Measurements from ENCODE around the gene PLEKHA4. TPM values are rescaled to one million over a fixed set of nuclear protein-coding genes. Genes with fewer than 3 reads are reported as not detected.
A peak's percentile ranks its signal among the peaks of the same experiment; 100 is the strongest.
"Not testable (repeated sequence)": the region's sequence is repeated elsewhere in the genome, so short reads cannot be mapped to it uniquely, and the experiment has no call there.

Gene PLEKHA4
- polyA plus RNA-seq, 1 donor = 14.5 TPM

DNA sequence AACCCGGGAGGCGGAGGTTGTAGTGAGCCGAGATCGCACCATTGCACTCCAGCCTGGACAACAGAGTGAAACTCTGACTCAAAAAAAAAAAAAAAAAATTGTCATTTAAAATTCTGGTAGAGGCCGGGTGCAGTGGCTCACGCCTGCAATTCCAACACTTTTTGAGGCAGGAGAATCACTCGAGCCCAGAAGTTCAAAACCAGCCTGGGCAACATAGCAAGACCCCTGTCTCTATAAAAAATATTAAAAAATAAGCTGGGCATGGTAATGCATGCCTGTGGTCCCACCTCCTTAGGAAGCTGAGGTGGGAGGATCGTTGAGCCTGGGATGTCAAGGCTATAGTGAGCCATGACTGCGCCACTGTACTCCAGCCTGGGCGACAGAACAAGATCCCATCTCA lies 37.9 kb upstream of the PLEKHA4 start:
- Histone ChIP-seq H3K27me3 (ENCODE audit: control insufficient read depth, insufficient read depth, low read length) (no peaks in the 10 kb centered on the region), H3K27ac (ENCODE audit: low read length) (peak overlapping the region; percentile 89), H3K9me3 (ENCODE audit: control insufficient read depth, low read depth, low read length) (peaks cover 5% of the 10 kb centered on the region), H3K36me3 (ENCODE audit: control insufficient read depth, insufficient read depth, low read length) (peaks cover 65% of the 10 kb centered on the region), H3K4me3 (ENCODE audit: low read length) (no peak overlapping the region), H3K4me1 (ENCODE audit: control insufficient read depth, insufficient read depth, low read length) (peaks cover 15% of the 10 kb centered on the region)
- no peak for DNase-seq
- WGBS (ENCODE audit: insufficient coverage, low lambda C conversion rate) = 100% methylated on average over 4 of the region's 10 CpGs

DNA sequence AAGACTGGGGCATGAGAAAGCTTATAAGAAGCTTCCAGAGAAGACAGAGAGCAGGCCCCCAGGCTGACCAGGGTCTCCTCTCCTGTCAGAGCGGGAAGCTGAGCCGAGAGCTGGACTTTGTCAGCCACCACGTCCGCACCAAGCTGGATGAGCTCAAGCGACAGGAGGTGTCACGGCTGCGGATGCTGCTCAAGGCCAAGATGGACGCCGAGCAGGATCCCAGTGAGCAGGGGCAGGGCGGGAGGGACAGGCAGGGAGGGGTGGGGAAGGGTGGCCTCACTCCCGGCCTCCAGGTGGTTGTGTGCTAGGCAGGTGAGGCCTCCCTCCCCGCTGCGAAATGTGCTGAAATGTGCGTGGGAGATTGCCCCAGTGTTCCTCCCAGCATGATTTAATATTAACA lies 37.2 kb upstream of the PLEKHA4 start:
- WGBS (ENCODE audit: insufficient coverage, low lambda C conversion rate) = 92% methylated on average over 2 of the region's 14 CpGs
- H3K36me3 ChIP-seq (ENCODE audit: control insufficient read depth, insufficient read depth, low read length) = peaks cover 59% of the 10 kb centered on the region
- no peak overlapping the region for H3K4me3 ChIP-seq (ENCODE audit: low read length)
- peaks cover 5% of the 10 kb centered on the region for H3K9me3 ChIP-seq (ENCODE audit: control insufficient read depth, low read depth, low read length)
- H3K27ac ChIP-seq (ENCODE audit: low read length) = no peak overlapping the region
- no peak for DNase-seq
- peaks cover 15% of the 10 kb centered on the region for H3K4me1 ChIP-seq (ENCODE audit: control insufficient read depth, insufficient read depth, low read length)
- H3K27me3 ChIP-seq (ENCODE audit: control insufficient read depth, insufficient read depth, low read length) = no peaks in the 10 kb centered on the region

DNA sequence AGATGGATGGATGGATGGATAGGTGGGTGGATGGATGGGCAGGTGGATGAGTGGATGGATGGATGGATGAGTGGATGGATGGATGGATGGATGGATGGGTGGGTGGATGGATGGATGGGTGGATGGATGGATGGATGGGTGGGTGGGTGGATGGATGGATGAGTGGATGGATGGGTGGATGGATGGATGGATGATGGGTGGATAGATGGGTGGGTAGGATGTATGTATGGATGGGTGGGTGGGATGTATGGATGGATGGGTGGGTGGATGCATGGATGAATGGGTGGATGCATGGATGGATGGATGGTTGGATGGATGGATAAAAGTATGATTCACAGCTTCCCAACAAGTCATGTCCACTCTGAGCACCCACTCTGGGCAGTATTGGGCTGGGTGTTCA lies 35.4 kb upstream of the PLEKHA4 start:
- H3K4me3 ChIP-seq (ENCODE audit: low read length); DNase-seq; H3K27ac ChIP-seq (ENCODE audit: low read length); H3K9me3 ChIP-seq (ENCODE audit: control insufficient read depth, low read depth, low read length); H3K27me3 ChIP-seq (ENCODE audit: control insufficient read depth, insufficient read depth, low read length): not testable (repeated sequence)
- peaks cover 42% of the 10 kb centered on the region for H3K36me3 ChIP-seq (ENCODE audit: control insufficient read depth, insufficient read depth, low read length)
- H3K4me1 ChIP-seq (ENCODE audit: control insufficient read depth, insufficient read depth, low read length) = peaks cover 22% of the 10 kb centered on the region

DNA sequence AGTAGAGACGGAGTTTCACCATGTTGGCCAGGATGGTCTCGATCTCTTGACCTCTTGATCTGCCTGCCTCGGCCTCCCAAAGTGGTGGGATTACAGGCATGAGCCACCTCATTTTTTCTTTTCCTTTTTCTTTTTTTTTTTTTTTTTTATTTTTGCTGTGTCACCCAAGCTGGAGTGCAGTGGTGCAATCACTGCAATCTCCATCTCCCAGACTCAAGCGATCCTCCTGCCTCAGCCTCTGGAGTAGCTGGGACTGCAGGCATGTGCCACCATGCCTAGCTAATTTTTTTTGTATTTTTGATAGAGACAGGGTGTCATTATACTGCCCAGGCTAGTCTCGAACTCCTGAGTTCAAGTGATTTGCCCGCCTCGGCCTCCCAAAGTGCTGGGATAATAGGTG lies 33.9 kb upstream of the PLEKHA4 start:
- H3K36me3 ChIP-seq (ENCODE audit: control insufficient read depth, insufficient read depth, low read length) = peaks cover 34% of the 10 kb centered on the region
- not testable (repeated sequence) for H3K9me3 ChIP-seq (ENCODE audit: control insufficient read depth, low read depth, low read length); H3K27me3 ChIP-seq (ENCODE audit: control insufficient read depth, insufficient read depth, low read length); H3K4me3 ChIP-seq (ENCODE audit: low read length); DNase-seq; H3K27ac ChIP-seq (ENCODE audit: low read length); H3K4me1 ChIP-seq (ENCODE audit: control insufficient read depth, insufficient read depth, low read length)
- WGBS (ENCODE audit: insufficient coverage, low lambda C conversion rate) = no CpG with 5 or more reads among the region's 7 CpGs

DNA sequence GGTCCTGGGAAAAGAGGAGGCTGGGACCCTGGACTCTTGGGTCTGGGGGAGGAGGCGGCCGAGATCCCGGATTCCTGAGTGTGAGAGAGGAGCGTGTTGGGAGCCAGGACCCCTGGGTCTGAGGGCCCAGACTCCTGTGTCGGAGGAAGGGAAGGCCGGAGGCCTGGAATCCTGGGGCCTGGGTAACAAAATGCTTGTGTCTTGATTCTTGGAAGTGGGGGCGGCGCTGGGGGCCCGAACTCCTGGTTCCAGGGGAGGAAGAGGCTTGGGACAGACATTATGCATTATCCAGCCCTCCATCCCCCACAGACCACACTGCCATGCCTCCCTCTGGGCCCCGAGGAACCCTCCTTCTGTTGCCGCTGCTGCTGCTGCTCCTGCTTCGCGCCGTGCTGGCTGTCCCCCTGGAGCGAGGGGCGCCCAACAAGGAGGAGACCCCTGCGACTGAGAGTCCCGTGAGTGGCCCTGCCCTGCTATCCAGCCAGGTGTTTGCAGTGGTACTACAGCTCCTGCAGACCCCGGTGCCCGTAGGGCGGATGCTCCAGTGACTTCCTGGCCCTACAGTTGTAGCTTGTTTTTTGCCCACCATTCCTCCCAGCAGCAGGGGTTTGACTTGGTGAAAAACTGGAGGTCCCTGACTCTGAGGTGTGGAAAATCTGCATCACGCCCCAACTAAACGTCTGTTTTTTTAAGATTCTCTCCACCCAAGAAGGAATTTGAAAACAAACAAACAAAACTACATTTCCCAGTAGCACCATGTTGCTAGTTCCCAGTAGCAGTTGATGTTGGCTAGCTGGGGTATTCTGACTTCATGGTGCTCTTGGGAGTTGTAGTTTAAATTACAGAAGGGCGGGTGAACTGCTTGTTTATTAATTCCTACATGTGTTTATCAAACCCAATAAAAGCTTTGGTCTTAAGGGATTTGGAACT lies 32.3 kb upstream of the PLEKHA4 start:
- Histone ChIP-seq H3K4me1 (ENCODE audit: control insufficient read depth, insufficient read depth, low read length) (peaks cover 7% of the 10 kb centered on the region), H3K27ac (ENCODE audit: low read length) (peak overlapping the region; percentile 85), H3K27me3 (ENCODE audit: control insufficient read depth, insufficient read depth, low read length) (no peaks in the 10 kb centered on the region), H3K36me3 (ENCODE audit: control insufficient read depth, insufficient read depth, low read length) (peaks cover 23% of the 10 kb centered on the region), H3K4me3 (ENCODE audit: low read length) (peak overlapping the region; percentile 73), H3K9me3 (ENCODE audit: control insufficient read depth, low read depth, low read length) (no peaks in the 10 kb centered on the region)
- DNase-seq = peak in 1 of 2 donors; percentile 51
- WGBS (ENCODE audit: insufficient coverage, low lambda C conversion rate) = no CpG with 5 or more reads among the region's 24 CpGs

DNA sequence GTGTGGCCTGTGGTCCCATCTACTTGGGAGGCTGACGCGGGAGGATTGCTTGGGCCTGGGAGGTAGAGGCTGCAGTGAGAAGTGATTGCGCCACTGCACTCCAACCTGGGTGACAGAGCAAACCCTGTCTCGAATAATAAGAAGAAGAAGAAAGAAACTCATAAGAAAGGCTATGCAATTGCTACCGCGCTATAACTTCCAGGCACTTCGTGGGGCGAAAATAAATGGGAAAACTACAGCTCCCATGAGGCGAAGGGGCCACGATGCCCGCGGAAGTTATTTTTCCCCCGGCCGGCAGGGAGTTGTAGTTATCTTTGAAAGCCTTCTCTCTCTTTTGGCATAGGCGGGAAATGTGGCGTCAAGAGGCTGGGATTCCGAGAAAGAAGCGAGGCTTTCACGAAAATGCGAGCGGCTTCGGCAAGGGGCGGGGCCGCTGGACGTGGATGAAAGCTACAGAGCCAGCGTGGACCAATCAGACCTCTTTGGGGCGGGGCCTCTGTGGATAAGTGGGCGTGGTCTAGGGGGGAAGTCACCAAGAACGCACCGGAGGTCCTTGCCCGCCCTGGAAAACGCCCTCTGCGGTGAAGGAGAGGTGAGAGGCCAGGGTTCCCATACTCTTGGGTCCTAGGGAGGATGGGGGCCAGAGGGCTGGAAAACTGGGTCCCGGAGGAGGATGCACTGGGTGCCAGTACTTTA lies 31.5 kb upstream of the PLEKHA4 start, which contains the start of gene NUCB1:
Gene NUCB1 (plus strand): TSS at position 532 of the 696 bp plus-strand sequence. CDS start 485 bp downstream, outside the sequence.
- H3K4me1 ChIP-seq (ENCODE audit: control insufficient read depth, insufficient read depth, low read length) = peaks cover 7% of the 10 kb centered on the region
- peaks cover 16% of the 10 kb centered on the region for H3K36me3 ChIP-seq (ENCODE audit: control insufficient read depth, insufficient read depth, low read length)
- DNase-seq = peak; percentile 99
- WGBS (ENCODE audit: insufficient coverage, low lambda C conversion rate) = 0% methylated on average over 3 of the region's 34 CpGs
- peak within 1 kb of the TSS; percentile 85 for H3K27ac ChIP-seq (ENCODE audit: low read length)
- peaks cover 2% of the 10 kb centered on the region for H3K27me3 ChIP-seq (ENCODE audit: control insufficient read depth, insufficient read depth, low read length)
- peak within 1 kb of the TSS; percentile 73 for H3K4me3 ChIP-seq (ENCODE audit: low read length)
- H3K9me3 ChIP-seq (ENCODE audit: control insufficient read depth, low read depth, low read length) = no peaks in the 10 kb centered on the region

DNA sequence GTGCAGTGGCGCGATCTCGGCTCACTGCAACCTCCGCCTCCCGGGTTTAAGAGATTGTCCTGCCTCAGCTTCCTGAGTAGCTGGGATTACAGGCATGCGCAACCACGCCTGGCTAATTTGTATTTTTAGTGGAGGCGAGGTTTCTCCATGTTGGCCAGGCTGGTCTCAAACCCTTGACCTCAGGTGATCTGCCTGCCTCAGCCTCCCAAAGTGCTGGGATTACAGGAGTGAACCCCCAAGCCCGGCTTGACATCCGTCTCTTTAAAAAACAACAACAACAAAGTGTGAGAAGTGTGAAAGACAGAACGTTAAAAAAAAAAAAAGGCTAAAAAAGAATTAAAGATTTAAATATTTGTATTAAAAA lies 31.0 kb upstream of the PLEKHA4 start:
- 40% methylated on average over 2 of the region's 11 CpGs for WGBS (ENCODE audit: insufficient coverage, low lambda C conversion rate)
- H3K27me3 ChIP-seq (ENCODE audit: control insufficient read depth, insufficient read depth, low read length); H3K4me1 ChIP-seq (ENCODE audit: control insufficient read depth, insufficient read depth, low read length); H3K9me3 ChIP-seq (ENCODE audit: control insufficient read depth, low read depth, low read length); DNase-seq: not testable (repeated sequence)
- peak overlapping the region; percentile 73 for H3K4me3 ChIP-seq (ENCODE audit: low read length)
- peaks cover 10% of the 10 kb centered on the region for H3K36me3 ChIP-seq (ENCODE audit: control insufficient read depth, insufficient read depth, low read length)
- H3K27ac ChIP-seq (ENCODE audit: low read length) = peak overlapping the region; percentile 85

DNA sequence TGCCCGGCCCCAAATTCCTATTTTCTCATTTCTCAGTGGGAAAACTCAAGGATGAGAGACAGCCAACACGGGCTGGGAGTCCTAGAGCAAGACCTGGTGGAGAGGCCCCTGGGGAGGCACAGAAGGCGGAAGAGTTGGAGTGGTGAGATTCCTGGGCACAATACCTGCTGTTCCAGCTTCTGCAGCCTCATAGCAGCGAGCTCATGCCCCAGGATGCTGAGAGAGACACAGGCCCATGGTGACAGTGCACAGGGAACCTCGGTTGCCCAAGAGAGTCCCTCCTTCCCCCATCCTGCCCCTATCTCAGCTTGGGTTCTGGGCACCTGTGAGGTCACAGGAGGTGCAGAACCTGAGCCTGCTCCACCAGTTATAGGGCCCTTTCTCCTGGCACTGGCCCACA lies 28.8 kb upstream of the PLEKHA4 start:
- no peaks in the 10 kb centered on the region for H3K9me3 ChIP-seq (ENCODE audit: control insufficient read depth, low read depth, low read length)
- peaks cover 2% of the 10 kb centered on the region for H3K27me3 ChIP-seq (ENCODE audit: control insufficient read depth, insufficient read depth, low read length)
- peaks cover 8% of the 10 kb centered on the region for H3K4me1 ChIP-seq (ENCODE audit: control insufficient read depth, insufficient read depth, low read length)
- H3K4me3 ChIP-seq (ENCODE audit: low read length) = no peak overlapping the region
- H3K36me3 ChIP-seq (ENCODE audit: control insufficient read depth, insufficient read depth, low read length) = peaks cover 3% of the 10 kb centered on the region
- DNase-seq = no peak
- no peak overlapping the region for H3K27ac ChIP-seq (ENCODE audit: low read length)
- no CpG with 5 or more reads among the region's 5 CpGs for WGBS (ENCODE audit: insufficient coverage, low lambda C conversion rate)

DNA sequence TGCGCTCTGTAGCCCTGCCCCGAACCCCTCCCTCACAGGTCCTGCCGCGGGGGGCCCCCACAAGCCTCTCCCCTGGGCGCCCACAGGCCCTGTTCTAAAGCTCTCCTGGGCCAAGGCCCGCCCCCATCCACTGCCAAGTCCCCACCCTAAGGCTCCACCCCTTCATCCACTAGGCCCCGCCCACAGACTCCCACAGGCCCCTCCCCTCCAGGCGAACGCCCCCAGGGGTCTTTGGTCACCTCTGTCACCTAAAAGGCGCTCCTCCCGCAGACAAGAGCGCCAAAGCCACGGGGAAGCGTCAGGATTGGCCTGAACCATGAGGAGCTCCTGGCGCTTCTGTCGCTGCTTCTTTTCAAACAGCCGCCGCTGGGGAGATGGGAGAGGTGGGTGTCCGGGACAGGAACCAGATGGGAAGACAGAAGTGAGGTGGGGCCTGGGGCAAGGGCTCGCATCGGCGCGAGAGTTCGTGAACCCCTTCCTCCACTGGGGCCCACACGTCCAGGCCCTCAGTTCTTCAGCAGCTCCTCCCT lies 27.8 kb upstream of the PLEKHA4 start:
- no peaks in the 10 kb centered on the region for H3K36me3 ChIP-seq (ENCODE audit: control insufficient read depth, insufficient read depth, low read length)
- peak in 1 of 2 donors; percentile 47 for DNase-seq
- WGBS (ENCODE audit: insufficient coverage, low lambda C conversion rate) = no CpG with 5 or more reads among the region's 25 CpGs
- peaks cover 2% of the 10 kb centered on the region for H3K27me3 ChIP-seq (ENCODE audit: control insufficient read depth, insufficient read depth, low read length)
- no peak overlapping the region for H3K27ac ChIP-seq (ENCODE audit: low read length)
- peak overlapping the region; percentile 31 for H3K4me3 ChIP-seq (ENCODE audit: low read length)
- no peaks in the 10 kb centered on the region for H3K9me3 ChIP-seq (ENCODE audit: control insufficient read depth, low read depth, low read length)
- peaks cover 11% of the 10 kb centered on the region for H3K4me1 ChIP-seq (ENCODE audit: control insufficient read depth, insufficient read depth, low read length)

DNA sequence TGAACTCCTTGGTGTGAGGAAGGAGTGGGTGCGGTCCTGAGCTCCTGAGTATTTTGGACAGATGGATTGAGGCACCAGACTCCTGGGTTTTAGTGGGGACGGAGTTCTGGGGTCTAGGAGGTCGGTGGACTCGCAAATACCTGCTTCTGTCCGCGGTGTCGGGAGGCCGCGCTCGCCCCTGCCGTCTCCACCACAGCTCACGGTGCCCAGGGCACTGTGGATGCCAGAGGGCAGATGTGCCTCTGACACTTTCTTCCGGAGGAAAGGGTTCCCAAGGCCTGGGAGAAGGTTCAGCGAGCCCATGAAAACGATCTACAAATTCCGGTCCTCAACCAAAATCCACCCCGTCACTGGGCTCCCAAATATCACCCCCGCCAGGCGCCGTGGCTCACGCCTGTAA lies 26.8 kb upstream of the PLEKHA4 start:
- H3K27me3 ChIP-seq (ENCODE audit: control insufficient read depth, insufficient read depth, low read length) = peaks cover 2% of the 10 kb centered on the region
- WGBS (ENCODE audit: insufficient coverage, low lambda C conversion rate) = no CpG with 5 or more reads among the region's 21 CpGs
- no peak overlapping the region for H3K4me3 ChIP-seq (ENCODE audit: low read length)
- H3K27ac ChIP-seq (ENCODE audit: low read length) = no peak overlapping the region
- H3K4me1 ChIP-seq (ENCODE audit: control insufficient read depth, insufficient read depth, low read length) = peaks cover 11% of the 10 kb centered on the region
- no peaks in the 10 kb centered on the region for H3K36me3 ChIP-seq (ENCODE audit: control insufficient read depth, insufficient read depth, low read length)
- DNase-seq = no peak
- no peaks in the 10 kb centered on the region for H3K9me3 ChIP-seq (ENCODE audit: control insufficient read depth, low read depth, low read length)

Measured in large intestine (tissue), 3 donors.